GM19395 (cell line): Measurements from ENCODE around the gene C1S.

Experiments
- ATAC-seq: cut with Tn5 transposase; IDR thresholded peaks from one replicate; pipeline ENCODE4 v1.9.1; 2021; ENCODE audit warnings: mild to moderate bottlenecking, moderate library complexity; ENCODE audit not compliant: unreplicated experiment

C1S gene

DNA sequence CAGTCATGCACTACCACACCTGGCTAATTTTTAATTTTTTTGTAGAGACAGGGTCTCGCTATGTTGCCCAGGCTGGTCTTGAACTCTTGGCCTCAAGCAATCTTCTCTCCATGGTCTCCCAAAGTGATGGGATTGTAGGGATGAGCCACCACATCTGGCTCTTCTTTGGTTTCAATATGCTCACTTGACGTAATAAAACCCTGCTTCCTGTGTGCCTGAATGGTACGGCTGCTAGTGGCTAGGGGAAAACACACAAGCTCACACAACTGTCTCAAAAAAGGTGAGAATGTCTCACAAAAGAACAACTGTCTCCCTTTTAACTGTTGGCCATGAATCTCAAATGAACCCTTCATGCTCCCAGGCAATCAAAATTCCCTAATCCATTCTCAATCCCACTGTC lies 15.0 kb downstream of the C1S start:
- no peak for ATAC-seq

DNA sequence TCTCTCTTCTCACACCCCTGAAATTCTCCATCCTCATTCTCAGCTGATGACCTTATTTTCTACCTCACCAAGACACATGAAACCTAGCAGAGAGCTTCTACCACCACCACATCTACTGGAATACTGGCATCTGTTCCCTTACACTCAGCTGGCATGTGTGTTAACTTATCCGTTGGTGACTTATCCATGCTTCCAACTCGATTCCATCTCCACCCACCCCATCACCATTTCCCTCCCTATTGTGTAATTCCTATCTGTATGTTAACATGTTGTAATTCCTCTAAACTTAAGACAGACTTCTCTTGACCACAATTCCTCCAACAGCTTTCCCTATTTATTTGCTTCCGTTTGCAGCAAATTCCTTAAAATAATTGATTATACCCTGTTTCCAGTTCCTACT lies 15.4 kb downstream of the C1S start:
- ATAC-seq, result no peak

DNA sequence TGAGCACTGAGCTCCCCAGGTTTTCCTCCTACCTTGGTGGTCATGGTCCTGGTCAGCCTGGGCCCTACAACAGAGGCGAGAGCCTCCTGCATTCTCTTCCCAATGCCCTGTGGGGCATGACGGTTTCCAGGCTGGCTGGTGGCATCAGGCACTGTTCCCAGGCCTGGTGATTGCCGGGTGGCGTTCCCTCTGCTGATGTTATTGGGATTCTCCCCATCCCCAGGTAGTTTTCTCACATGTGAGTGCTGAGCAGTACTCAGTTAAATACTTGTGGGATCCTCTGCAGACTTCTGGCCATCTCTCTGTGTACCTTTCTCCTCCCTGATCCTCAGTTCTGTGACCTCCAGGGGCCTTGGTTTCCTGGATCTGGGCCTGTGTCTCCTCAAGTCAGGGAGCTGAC lies 16.0 kb downstream of the C1S start:
- no peak for ATAC-seq

DNA sequence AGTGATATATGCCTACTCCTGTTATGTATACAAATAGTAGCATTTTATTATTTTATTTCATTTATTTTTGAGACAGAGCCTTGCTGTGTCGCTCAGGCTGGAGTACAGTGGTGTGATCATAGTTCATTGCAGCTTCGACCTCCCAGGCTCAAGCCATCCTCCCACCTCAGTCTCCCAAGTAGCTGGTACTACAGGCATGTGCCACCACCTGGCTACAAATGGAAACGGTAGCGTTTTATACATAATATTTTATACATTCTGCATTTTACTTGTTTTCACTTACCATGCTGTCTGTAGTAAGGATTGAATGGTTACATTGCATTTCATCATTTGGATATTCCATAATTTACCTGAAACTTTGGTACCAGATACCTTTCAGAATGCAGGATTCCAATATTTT lies 17.6 kb downstream of the C1S start:
- no peak for ATAC-seq

DNA sequence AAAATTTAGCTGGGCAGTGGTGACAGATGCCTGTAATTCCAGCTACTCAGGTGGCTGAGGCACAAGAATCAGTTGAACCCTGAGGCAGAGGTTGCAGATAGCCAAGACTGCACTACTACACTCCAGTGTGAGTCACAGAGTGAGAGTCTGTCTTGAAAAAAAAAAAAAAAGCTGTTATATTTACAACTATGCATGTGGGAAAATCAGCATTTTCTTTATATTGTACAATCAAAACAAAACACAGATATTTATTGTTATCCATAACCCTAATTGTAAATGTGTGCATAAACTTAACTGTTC lies 19.3 kb downstream of the C1S start:
- no peak for ATAC-seq

DNA sequence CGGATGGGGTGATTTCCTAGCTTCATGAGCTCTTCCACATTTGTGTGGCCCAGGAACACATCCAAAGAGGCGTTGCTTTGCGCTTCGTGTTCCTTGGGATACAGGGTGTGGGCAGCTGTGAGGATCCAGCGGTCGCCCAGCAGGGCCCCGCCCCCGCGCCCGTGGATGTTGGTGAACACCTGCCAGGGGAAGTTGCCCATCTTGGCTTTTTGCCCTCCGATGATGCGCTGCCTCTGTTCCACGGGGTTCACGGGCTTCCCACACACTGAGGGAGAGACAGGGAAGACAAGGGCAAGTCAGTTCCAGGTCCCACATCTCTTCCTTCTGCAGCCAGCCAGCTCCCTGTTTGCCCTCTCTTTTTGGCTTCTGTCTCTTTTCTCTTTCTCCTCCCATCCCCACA lies 20.5 kb downstream of the C1S start:
- no peak for ATAC-seq

DNA sequence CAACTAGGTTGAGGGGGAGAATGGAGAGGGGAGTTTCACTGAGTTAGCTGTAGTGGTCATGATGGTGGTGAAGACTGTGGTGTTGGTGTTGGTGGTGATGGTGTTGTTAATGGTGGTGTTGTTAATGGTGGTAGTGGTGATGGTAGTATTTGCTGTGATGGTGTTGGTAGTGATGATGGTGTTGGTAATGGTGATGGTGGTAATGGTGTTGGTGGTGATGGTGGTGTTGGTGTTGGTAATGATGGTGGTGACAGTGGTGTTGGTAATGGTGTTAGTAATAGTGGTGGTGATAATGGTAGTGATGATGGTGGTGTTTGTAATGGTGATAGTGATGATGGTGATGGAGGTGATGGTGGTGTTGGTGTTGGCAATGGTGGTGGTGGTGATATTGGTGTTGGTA lies 22.6 kb downstream of the C1S start:
- no peak for ATAC-seq

DNA sequence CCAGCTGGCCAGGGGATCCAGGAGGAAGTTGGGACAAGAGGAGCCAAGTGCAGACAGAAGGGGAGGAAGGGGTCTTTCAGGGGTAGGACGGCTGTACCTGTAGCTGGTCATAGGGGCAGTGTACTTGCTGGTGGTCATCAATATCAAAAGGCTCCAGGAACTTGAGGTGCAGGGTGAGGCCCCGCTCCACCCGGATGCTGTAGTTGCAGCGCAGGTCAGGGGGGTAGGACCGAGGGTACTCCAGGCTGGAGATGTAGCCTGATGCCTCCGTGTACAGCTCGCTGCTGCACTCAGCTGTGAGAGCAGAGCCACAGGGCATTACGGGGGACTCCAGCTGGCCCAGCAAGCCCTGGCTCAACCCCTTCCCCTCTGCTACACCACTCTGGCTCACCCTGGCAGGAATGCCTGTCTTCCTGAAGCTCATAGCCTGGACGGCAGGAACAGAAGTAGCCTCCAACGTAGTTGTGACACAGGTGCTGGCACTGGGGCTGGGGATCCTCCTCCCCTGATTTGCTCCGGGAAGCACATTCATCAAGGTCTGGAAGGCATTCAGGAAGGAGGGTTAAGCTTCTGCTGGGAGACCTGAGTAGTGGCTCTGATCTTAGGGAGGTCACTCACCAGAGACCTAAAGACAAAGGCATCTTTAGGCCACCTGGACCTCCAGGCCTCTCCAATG lies 28.8 kb downstream of the C1S start:
- ATAC-seq, result no peak

DNA sequence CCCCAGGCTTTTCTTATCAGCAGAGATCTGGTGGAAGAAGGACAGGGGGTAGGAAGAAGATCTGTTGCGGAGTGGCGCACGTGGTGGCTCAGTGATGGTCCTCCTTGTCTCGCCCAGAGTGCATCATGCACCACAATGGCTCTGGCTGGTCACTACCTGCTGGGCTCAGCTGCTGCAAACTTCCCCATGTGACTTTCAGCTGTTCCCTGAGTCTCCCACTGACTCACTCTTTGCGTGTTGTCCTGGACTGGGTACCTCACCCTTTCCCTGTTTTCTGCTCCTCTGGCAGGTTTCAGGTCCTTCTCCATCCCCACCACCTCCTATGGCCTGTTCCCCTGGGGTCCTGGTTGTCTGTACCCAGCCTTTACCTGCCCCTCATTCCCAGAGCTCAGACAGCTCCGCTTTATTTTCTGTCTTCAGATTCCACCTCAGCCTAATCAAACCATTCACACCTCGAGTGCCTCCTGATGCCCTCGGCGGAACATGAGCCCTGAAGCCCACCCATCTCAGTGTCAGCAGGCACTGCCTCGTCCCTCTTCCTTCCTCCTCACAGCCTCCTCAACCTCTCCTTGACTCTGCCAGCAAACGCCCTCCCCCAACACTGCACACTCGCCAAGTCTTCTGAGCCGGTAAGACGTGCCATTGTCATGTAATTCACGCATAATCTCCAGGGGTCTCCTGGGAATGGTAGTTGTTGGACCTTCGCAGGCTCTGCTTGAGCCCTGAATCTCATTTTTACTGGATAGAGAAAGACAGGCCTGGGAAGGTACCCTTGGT lies 29.9 kb downstream of the C1S start:
- no peak for ATAC-seq

DNA sequence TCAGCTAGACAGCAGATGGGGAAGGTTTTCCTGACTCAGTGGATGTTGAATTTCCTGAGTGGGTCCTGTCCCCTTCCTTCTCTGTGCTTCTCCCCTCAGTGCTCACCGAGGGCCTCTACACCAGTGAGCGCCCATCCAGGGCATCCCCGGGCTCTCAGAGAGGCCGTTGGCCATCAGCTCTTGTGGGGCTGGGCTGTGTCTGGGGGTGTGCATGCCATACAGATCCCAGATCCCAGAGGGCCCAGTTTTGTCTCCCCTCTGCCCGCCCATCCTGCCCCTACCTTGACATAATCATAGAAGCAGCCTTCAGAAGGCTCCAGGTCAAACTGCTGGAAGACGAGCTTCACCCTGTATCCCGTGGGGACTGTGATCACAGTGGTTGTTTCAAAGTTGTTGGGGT lies 30.7 kb downstream of the C1S start:
- ATAC-seq, result no peak

DNA sequence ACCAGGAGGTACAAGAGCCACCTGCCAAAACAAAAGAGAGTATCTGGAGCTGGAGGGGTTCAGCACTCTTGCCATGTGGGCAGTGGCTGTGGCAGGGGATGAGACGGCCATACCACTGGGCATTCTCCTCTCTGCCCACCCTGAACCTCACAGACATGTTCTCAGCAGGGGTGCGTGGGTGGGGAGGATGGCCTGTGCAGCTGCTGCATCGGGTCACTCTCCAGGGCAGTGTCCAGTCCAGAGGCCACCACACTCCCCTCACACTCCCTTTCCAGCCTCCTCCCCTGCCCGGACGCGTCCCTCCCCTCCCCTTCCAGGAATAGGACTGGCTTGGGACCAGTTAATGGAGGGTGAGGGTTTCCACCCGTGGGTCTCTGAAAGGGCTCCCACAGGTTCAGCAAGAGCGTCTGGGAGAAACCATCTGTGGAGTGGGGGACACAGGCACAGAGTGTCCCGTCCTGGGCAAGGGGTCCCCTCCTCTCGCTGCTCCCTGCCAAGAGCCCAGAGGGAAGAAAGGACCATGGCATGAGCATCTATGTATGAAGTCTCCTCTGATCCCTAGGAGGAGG lies 31.2 kb downstream of the C1S start:
- ATAC-seq, result no peak

DNA sequence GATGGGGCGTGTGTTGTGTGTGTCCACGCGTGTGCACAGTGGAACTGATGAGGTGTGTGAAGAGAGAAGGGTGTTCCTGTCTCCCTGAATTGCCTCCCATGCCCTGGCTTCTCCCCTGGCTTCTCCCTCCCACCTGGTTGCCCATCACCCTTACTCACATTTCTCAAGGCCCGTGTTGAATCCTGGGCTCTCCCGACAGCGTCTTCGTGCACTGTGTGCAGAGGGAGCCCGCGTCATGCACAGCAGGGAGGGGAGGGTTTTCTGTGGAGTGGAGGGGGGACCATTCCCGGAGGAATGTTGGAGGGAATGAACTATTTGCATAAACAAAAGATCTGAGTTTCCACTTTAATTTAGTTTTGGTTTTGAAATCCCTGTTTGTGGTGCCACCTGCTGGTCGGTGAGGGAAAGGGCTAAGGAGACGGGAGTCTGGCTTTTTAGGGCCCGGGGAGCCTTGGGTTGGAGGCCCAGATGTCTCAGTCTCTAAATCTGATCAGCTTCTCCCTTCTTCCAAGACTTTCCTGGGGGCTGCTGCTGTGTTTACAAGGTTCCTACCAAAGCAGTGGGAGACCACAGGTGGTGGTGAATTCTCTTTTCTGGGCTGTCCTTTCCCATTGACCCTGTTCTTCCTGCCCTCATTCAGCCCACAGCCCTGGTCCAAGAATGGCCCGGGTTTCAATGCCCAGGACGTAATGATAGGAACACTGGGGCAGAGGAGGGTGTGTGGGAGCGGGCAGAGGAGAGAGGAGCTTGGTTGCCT lies 31.9 kb downstream of the C1S start, which contains the start of gene C1R:
TSS of gene C1R (minus strand) at position 217 of the 757 bp plus-strand sequence. CDS start at position 160, 57 bp downstream.
- no peak for ATAC-seq

DNA sequence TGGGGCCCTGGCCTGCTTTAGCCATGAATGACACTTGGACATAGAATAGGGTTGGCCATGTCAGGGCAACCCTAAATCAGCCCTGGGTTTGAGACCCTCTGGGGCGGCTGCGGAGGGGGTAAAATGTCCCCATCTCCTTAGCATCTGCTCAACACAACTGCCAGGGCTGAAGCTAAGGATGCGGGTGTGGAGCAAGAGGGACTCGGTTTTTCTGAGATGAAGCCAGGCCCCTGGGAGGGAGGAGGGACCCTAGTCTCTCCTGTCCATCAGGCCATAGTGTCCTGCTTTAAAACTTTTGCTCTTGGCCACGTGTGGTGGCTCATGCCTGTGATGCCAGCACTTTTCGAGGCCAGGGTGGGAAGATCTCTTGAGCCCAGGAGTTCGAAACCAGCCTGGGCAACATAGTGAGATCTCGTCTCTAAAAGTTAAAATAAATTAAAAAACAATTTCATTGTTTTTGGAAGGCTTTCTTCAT lies 32.5 kb downstream of the C1S start:
- ATAC-seq, result no peak

DNA sequence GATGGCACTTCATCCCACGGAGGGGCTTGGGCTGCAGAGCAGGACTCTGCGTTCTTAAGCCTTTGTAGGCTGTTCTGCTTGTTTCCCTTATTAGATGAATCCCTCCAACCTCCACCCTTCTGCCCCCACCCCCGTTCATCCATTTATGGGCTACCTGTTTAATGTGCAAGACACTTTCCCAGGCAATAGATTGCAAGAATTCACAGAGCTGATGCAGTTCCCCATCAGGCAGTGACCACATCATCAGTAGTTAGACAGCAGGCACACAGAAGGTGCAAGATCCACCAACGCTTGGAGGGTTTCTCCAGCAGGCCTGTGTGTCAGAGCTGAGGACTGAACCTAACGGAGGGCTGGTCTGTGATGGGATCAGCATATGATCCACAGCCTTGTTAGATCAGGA lies 33.0 kb downstream of the C1S start:
- ATAC-seq, result no peak

DNA sequence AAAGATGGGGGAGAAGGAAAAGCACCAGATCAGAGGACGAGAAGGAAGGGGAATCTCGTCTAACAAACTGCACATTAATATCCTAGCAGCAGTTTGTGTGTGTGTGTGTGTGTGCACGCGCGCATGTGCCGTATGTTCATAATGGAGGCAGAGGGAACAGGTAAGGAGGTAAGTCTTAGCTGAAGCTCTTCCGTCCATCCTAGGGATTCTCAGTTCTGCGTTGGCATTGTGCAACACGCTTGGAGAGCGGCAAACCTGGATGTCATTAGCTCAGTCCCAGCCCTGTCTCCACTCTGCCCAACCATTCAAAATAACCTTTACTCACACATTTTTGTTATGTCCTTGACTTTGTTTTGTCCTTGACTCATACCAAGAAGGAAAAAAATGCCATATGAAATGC lies 33.4 kb downstream of the C1S start:
- ATAC-seq, result no peak

DNA sequence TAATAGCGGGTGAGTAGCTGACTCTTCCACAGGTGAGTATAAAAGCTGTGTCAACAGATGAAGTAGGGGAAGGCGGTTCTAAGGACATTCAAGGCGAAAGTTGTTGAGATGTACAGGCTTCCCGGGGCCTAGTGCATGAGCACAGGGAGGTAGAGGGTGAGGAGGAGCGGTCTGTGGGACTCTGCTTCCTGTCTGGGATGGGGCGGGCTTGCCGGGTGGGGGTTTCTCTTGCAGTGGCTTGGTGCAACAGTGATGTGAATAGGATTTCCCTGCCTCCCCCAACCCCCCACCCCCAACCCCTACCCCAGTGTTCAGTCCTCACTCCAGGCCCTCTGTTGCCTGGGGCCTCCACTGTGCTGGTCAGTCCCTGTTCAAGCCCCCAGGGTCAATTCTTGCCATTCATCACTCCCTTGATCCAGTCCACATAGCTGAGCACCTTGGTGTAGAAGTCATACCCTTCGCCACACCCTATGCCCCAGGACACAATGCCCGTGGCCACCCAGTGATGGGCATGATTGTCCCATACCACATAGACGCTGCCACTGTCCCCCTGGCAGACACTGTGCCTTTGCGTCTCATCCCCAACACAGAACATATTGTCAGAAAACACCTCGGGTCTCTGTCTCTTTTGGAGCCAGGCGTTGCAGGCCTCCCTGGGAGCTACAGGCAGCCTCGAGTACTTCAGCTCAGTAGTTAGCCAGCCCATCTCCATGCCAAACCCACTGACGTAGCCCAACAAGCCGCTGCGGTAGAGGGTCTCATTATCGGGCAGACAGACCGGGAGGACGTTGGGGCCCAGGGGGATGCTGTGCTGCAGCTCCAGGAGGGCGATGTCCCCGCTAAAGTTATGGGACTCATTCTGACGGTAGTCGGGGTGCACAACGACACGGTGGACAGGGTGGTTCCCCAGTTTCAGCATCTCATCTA lies 35.8 kb downstream of the C1S start:
- no peak for ATAC-seq

DNA sequence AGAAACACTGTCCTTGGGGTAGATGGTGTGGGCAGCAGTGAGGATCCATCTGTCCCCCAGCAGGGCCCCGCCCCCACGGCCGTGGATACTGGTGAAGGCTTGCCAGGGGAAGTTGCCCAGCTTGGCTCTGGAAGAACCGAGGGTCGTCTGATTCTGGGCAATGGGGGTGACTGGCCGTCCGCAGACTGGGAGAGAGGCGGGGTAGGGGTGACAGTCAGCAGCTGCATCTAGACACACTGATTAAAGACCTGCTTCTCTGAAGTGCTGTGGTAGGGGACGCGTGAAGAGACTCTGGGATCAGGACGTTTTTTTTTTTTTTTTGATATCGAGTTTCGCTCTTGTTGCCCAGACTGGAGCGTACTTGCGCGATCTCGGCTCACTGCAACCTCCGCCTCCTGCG lies 36.5 kb downstream of the C1S start:
- no peak for ATAC-seq

DNA sequence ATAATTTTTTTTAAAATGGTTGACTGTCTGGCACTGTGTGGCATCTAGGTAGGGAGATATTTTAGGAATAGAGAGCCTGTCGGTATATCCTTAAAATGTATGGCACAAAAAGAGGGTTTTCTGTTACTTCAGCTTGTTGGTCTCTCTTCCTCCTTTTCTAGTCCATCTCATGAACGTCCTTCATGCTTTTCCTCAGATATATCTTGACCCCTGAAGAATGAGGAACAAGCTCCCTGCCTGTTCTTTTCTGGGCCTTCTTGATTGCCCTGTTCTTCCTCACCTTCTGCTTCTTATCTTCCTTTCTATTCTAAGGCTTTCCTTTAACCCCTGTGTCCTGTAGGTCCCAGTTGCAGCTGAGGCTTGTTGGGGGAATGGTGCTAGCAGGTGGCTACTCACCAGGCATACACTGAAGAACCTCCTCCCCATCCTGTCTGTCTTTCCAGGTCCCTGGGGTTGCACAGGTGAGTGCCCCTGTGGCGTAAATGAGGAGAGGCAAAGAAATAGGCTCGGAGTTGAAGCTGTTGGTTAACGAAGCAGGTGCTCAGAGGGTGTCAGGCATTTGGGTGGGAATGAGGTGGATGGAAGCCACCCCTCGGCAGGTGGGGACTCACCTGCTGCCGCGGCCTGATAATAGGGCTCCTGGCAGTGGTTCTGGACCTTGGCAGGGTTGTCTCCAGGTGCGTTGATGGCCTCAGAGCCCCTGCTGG lies 38.9 kb downstream of the C1S start:
- no peak for ATAC-seq

DNA sequence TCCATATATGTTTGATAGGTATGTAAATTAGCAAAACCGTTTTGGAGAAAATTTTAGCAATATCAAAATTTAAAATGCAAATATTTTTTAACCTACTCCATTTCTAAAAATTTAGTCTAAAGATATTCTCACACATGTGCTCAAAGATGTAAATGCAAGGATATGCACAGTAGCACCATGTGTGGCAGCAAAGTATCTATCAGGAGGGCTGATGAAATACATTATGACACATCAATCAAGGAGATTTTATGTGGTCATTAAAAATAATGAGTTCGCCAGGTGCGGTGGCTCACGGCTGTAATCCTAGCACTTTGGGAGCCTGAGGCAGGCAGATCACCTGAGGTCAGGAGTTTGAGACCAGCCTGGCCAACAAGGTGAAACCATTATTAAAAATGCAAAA lies 39.7 kb downstream of the C1S start:
- no peak for ATAC-seq
